LNCAP (cell line): Measurements from ENCODE around the gene LTB4R2.

ENCODE experiments used
- CTCF ChIP-seq: fragments of 450-650 bp; IDR thresholded peaks from 2 replicates; pipeline ENCODE4 v1.5.1; 2017; ENCODE audit warnings: mild to moderate bottlenecking

LTB4R2 gene

GRCh38 chr14:24266344-24267244 is 43.3 kb upstream of the LTB4R2 start:
- TF ChIP-seq CTCF: no peak

- no peak for TF ChIP-seq CTCF
Observed at GRCh38 chr14:24267516-24267915, 42.4 kb upstream of the LTB4R2 start.

GRCh38 chr14:24268225-24268624 is 41.7 kb upstream of the LTB4R2 start:
- TF ChIP-seq CTCF: no peak

- TF ChIP-seq CTCF: no peak
Observed at GRCh38 chr14:24269368-24269767, 40.6 kb upstream of the LTB4R2 start.

- no peak for TF ChIP-seq CTCF
Observed at GRCh38 chr14:24269910-24270536, 39.9 kb upstream of the LTB4R2 start.

- no peak for TF ChIP-seq CTCF
Observed at GRCh38 chr14:24270537-24271133, 39.3 kb upstream of the LTB4R2 start.

GRCh38 chr14:24271134-24271833 is 38.7 kb upstream of the LTB4R2 start, which contains the start of gene RABGGTA:
RABGGTA (minus strand) TSS chr14:24271597; CDS start chr14:24271115, 482 bp downstream.
- peak; percentile 76 for TF ChIP-seq CTCF
